Left ventricle myocardium inferior (tissue), 1 donor: ENCODE results near the gene LRRC8D. TPM values are rescaled to one million over a fixed set of nuclear protein-coding genes. Genes with fewer than 3 reads are reported as not detected.

ENCODE experiments used
- DNase-seq: peaks from one replicate; pipeline ENCODE4 v3.0.0-alpha.2; 2020
- H3K27ac ChIP-seq: fragments of 200-600 bp; replicated peaks from 2 replicates; pipeline ENCODE4 v1.8.0; 2021
- H3K27me3 ChIP-seq: fragments of 200-600 bp; 2 replicates; pipeline ENCODE4 v1.8.0; 2021; ENCODE audit warnings: low read depth
- H3K36me3 ChIP-seq: fragments of 200-600 bp; 2 replicates; pipeline ENCODE4 v1.8.0; 2021
- H3K4me1 ChIP-seq: fragments of 200-600 bp; 2 replicates; pipeline ENCODE4 v1.8.0; 2021
- H3K4me3 ChIP-seq: fragments of 200-600 bp; 2 replicates; pipeline ENCODE4 v1.8.0; 2021; ENCODE audit warnings: mild to moderate bottlenecking, moderate library complexity
- H3K9me3 ChIP-seq: fragments of 200-600 bp; replicated peaks from 2 replicates; pipeline ENCODE4 v1.8.0; 2021
- intact Hi-C: fragments of 100-400 bp; cut with micrococcal nuclease; formaldehyde crosslinking; loops from one replicate; pipeline ENCODE4 v1.11.0; 2022
- total RNA-seq: library from RNA; stranded (reverse); fragmentation: NEBNext Ultra II Directional; extraction: Animal tissue kit (Norgen Biotek cat#: 25700); gene quantifications from one replicate; pipeline ENCODE4 v1.2.1, GENCODE V29; 2021
- TF ChIP-seq, protein P1 (sequence below): fragments of 200-600 bp; IDR thresholded peaks from 2 replicates; pipeline ENCODE4 v1.8.0; 2021; ENCODE audit warnings: antibody characterized with exemption, mild to moderate bottlenecking, borderline replicate concordance
- donor health status: DM: no; HTN: yes; CAD: no; lungs with severe emphysema.

LRRC8D gene
- total RNA-seq, 1 donor from 2014 or later, result 6.4 TPM

GRCh38 chr1:89876463-89876862, 55.6 kb downstream of the LRRC8D start:
- TF ChIP-seq, protein P1, sequence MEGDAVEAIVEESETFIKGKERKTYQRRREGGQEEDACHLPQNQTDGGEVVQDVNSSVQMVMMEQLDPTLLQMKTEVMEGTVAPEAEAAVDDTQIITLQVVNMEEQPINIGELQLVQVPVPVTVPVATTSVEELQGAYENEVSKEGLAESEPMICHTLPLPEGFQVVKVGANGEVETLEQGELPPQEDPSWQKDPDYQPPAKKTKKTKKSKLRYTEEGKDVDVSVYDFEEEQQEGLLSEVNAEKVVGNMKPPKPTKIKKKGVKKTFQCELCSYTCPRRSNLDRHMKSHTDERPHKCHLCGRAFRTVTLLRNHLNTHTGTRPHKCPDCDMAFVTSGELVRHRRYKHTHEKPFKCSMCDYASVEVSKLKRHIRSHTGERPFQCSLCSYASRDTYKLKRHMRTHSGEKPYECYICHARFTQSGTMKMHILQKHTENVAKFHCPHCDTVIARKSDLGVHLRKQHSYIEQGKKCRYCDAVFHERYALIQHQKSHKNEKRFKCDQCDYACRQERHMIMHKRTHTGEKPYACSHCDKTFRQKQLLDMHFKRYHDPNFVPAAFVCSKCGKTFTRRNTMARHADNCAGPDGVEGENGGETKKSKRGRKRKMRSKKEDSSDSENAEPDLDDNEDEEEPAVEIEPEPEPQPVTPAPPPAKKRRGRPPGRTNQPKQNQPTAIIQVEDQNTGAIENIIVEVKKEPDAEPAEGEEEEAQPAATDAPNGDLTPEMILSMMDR, result no peak
- no peaks in the 10 kb centered on the region for H3K9me3 ChIP-seq
- H3K4me1 ChIP-seq, result peaks cover 72% of the 10 kb centered on the region
- no peak overlapping the region for H3K4me3 ChIP-seq
- no peaks in the 10 kb centered on the region for H3K36me3 ChIP-seq
- DNase-seq, result no peak
- intact Hi-C loops, result no loop called here
- H3K27ac ChIP-seq, result peak overlapping the region; percentile 24
- H3K27me3 ChIP-seq, result no peaks in the 10 kb centered on the region

- peak overlapping the region; percentile 35 for H3K27ac ChIP-seq
- TF ChIP-seq, protein P1, result no peak
- no peaks in the 10 kb centered on the region for H3K27me3 ChIP-seq
- H3K4me3 ChIP-seq, result no peak overlapping the region
- no peaks in the 10 kb centered on the region for H3K36me3 ChIP-seq
- intact Hi-C loops, result no loop called here
- DNase-seq, result no peak
- no peaks in the 10 kb centered on the region for H3K9me3 ChIP-seq
- peaks cover 70% of the 10 kb centered on the region for H3K4me1 ChIP-seq
Observed at GRCh38 chr1:89877756-89878155, 56.9 kb downstream of the LRRC8D start.

DNA sequence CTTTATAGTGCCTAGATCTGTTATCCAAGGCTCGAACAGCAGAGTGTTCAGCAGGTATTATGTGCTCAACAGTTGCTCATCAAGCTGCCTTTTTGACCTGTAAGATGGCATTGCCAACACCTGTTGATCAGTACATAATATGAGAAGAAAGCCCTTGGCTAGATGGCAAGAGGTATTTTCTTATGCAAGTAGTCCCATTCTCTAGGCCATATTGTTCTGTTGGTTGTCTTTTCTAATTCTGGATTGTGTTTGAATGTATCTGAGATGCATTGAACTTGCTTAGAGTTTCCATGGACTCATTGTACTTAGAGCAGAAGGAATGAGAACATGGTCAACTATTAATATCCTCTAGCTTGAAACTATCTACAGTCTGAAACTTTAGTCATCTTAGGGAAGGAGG, 57.4 kb downstream of the LRRC8D start:
- no peaks in the 10 kb centered on the region for H3K27me3 ChIP-seq
- intact Hi-C loops, result no loop called here
- DNase-seq, result no peak
- TF ChIP-seq, protein P1, result no peak
- no peaks in the 10 kb centered on the region for H3K36me3 ChIP-seq
- no peaks in the 10 kb centered on the region for H3K9me3 ChIP-seq
- H3K27ac ChIP-seq, result peak overlapping the region; percentile 35
- H3K4me1 ChIP-seq, result peaks cover 68% of the 10 kb centered on the region
- H3K4me3 ChIP-seq, result no peak overlapping the region

DNA sequence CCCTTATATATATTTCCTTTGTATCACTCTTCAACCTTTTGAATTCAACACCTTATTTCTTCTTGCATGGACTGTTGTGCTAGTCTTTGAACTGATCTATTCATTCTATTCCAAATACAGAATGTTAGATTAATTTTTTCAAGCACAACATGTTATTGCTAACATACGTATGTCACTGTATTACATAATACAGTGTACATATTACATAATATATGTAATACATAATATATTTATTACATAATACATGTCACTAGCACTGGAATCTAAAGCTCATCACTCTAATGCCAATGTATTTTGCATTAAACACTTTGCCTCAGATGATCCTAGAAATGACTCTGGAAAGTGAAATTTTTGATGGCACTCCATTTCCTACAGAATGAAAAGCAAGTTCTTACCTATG, 59.8 kb downstream of the LRRC8D start:
- no peak for DNase-seq
- no peaks in the 10 kb centered on the region for H3K27me3 ChIP-seq
- H3K27ac ChIP-seq, result no peak overlapping the region
- H3K9me3 ChIP-seq, result no peaks in the 10 kb centered on the region
- TF ChIP-seq, protein P1, result no peak
- no peaks in the 10 kb centered on the region for H3K36me3 ChIP-seq
- intact Hi-C loops, result no loop called here
- no peak overlapping the region for H3K4me3 ChIP-seq
- H3K4me1 ChIP-seq, result peaks cover 50% of the 10 kb centered on the region

GRCh38 chr1:89881415-89882058, 60.7 kb downstream of the LRRC8D start:
- H3K9me3 ChIP-seq, result no peaks in the 10 kb centered on the region
- H3K27ac ChIP-seq, result peak overlapping the region; percentile 18
- no peaks in the 10 kb centered on the region for H3K27me3 ChIP-seq
- TF ChIP-seq, protein P1, result no peak
- H3K36me3 ChIP-seq, result no peaks in the 10 kb centered on the region
- peaks cover 42% of the 10 kb centered on the region for H3K4me1 ChIP-seq
- intact Hi-C loops, result no loop called here
- no peak overlapping the region for H3K4me3 ChIP-seq
- no peak for DNase-seq
